Stimulated activated CD8-positive, alpha-beta memory T cell treated with anti-CD3 and anti-CD28 coated beads, Interleukin-4, amount 100 ng/mL, for 4 hours (primary cell): ENCODE data around the gene BOK.
"Not testable (repeated sequence)": the region's sequence is repeated elsewhere in the genome, so short reads cannot be mapped to it uniquely, and the experiment has no call there.

Experiments
- DNase-seq, 2 donors: peaks; one replicate each; pipeline ENCODE4 v3.0.0-alpha.2; 2020; ENCODE audit warnings: low read depth in 2 of 2, low spot score in 1 of 2

BOK gene

DNA sequence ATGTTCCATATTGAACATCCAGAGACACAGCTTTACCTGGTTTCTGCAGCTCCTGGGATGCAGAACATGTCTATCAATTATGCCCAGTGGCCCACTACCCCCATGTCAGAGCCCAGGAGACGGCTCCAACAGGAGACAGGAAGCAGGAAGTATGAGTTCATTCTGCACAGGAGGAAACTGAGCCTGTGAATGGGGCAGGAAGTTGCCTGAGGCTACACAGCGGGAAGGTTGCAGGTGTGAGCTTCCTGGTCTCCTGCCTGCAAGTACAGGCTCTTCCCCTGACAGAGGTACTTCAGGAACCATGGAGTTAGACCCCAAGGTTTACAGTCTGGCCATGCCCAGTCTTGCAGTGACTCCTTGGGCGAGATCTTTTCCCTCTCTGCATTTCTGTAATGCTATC is 2.8 kb upstream of the BOK start:
- no peak for DNase-seq

DNA sequence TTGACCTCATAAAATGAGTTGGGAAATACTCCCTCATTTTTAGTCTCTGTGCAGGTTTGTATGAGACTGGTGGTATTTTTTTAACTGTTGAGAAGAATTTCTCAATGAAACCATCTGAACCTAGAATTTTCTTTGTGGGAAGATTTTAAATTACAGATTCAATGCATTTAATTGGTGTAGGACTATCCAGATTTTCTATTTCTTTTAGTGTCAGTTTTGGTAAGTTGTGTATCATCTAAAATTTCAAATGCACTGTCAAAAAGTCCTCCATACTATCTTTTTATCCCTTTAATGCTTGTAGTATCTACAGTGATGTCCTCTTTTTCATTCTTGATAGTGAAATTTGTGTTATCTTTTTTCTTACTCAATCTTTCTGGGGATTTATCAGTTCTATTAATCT is 1.8 kb upstream of the BOK start:
- no peak for DNase-seq

DNA sequence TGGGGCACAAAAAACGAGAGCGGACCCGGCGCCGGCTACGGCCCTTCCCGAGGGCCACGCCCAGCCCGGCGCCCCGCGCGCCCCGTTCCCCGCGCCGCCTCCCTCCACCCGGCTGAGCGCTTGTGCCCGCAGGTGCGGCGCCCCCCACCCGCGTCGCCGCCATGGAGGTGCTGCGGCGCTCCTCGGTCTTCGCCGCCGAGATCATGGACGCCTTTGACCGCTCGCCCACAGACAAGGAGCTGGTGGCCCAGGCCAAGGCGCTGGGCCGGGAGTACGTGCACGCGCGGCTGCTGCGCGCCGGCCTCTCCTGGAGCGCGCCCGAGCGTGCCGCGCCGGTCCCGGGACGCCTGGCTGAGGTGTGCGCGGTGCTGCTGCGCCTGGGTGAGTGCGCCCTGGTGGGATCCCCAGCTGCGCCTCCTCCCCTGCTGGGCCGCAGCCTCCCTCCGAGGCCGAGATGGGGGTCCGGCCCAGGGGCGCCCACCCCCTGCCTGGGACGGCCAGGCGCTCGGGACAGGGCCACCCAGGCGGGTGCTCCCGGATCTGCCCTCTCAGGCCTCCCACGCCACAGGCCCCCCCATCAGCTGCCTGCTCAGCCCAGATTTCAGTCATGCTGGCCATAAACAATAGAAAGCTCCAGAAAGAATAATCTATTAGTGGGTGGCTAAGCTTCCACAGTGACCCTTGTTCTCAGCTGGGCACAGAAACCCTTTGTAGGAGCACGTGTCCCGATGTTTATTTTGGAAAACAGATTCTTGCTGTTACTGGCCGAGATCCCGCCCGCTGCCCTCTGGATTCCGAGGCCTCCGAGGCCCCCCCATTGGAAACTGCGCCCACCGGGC is 997 bp downstream of the BOK start:
- no peak for DNase-seq

DNA sequence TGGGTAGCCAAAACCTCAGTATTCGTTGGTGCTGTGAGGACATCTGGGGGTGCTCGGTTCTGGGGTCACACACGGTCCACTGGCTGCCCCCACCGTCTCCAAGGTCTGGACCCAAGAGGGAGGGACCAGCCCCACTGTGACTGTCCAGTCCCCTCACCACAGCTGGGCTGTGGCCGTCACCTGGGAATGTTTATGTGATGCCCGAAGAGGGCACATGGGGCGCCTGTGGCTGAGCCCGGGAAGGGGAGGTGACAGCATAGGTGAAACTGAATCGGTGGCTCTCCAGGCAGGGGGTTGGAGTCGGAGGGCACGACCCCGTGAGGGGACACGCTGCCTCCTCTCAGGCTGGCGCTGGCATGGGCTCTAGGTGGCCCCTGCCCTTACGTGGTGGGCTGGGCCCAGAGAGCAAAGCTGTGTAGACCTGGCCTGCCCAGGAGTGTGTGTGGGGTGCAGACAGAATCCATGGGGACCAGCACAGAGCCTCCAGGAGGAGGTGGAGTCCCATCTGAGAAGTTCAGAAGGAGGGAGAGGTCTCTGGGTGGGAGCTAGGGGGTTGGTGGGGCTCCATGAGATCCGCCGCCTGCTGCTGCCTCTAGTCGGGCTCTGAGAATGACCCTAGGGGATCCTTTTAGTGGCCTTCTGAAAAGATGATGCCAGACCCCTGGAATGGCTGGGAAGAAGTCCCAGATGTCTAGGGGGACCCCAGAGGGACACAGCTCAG is 1.8 kb downstream of the BOK start:
- DNase-seq, result no peak

DNA sequence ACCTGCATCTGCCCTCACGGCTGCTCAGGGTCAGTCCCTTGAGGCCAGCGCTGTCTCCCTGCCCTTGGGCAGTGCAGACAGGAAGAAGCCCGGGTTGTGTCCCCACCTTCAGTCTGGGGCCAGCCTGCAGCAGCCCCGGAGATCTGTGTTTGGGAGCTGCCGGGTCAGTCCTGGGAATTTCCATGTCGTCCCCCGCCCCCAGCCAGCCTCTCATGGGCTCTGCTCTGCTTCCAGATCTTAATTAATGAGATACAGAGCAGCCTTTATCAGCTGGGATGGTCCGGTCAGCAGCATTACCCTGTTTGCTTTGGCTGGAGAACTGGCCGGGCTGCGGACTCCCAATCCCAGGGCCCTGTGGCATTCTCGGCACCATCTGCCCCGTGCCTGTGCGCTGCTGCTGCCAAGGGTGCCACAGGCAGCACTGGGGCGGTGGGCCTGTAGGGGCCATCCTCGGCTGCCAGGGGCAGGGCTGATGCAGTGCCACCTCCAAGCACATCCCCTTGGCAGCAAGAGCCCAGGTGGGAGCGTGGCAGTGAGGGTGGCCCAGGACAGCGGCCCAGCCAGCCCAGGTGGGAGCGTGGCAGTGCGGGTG is 2.4 kb downstream of the BOK start:
- DNase-seq, result no peak

DNA sequence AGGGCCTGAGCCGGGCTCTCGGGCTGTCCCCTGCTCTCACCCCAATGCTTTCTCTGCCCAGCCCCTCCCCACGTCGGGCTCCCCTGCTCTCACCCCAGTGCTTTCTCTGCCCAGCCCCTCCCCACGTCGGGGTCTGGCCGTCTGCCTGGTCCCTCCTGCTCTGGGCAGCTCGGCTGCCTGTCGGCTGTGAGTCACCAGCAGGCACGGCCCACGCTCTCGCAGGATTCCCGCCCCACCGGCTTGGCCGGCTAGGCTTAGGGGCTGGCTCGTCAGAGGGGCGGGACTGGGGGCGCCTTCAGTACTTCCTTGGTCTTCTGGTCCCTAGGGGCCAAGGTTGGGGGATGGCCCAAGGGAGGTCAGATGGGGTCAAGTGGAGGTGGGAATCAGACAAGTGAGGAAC is 3.3 kb downstream of the BOK start:
- DNase-seq, result no peak

DNA sequence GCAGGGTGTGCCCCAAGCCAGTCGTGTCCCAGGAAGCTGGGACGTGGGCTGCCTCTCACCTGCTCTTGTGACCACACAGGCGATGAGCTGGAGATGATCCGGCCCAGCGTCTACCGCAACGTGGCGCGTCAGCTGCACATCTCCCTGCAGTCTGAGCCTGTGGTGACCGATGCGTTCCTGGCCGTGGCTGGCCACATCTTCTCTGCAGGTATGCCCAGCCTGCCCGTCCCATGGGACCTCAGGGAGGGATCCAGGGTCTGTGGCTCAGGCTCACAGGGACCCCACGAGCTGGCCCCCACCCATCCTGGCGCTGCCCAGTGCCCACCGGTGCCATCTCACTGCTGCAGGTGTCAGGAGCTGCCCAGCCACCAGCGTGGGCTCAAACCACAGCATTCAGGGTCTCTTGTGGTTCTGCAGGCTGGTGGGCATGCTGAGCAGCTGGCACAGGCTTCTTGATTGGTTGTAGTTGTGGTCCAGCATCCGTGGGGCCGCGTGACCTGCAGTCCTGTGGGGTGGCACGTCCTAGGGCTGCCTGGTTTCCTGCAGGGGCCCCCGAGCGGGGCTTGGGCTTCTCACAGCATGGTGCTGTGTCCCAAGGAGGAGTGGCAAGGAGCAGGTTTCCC is 3.8 kb downstream of the BOK start:
- DNase-seq, result no peak

DNA sequence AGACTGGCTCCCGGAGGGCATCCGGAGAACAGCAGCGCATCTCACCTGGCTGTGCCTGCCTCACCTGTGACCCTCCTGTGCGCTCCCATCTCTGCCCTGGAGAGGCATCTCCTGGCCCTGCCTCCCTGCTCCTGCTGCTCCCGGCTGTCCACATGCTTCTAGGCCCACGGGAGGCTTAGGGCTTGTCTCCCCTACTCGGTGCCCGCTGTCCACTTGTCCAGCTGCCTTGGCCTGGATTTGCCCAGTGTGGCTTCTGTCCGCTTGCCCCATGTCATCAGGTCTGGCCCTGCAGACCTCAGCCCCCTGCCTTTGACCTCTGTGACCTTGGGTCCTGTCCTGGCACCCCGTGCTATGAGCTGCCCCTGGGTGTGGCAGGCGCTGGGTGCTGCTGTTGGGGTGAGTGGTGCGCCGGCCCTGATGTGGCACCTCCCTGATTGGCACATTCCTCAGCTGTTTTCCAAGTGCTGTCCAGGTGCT is 4.5 kb downstream of the BOK start:
- no peak for DNase-seq

DNA sequence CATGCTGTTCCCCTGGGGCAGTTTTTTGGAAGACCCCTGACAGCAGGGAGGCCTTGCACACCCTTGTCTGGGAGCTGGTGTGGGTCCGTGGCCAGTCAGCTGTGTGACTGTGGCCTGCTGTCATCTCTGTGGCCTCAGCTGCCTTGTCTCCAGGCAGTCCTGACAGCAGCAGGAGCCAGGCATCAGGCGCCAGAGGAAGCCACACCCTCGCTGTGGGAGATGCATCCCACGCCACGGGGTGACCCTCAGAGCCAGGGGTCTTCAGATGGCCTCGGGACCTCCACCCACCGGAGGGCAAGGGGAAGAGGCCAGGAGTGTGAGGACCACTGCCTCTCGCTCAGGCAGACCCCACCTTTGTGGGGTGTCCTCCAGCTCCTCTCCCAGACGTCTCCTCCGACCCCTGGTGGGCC is 5.0 kb downstream of the BOK start:
- no peak for DNase-seq

DNA sequence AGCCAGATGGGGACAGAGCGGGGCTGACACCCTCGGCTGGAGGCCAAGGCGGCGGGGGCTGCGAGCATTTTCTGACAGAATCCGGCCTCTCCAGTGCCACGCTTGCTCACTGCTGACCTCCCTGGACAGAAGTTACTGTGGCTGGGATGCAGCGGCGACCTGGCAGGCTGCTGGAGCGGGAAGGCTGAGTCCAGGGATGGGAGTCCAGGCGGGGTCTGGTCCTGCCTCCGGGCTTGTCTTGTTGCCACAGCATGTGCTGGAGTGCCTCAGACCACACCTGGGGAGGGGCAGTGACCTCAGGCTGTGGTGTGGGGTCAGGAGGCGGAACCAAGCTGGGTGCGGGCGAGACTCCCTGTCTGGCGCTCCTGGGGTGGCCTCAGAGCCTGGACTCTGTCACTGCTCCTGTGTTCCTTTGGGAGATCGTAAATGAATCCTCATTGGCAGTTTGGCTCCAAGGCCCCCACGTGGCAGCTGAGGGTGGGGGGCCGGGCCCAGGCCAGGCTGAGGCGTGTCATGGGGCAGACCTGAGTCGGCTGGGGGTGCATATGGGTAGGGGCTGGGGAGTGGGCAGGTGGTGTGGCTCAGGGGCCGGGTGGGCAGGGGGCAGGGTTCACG is 5.5 kb downstream of the BOK start:
- no peak for DNase-seq

DNA sequence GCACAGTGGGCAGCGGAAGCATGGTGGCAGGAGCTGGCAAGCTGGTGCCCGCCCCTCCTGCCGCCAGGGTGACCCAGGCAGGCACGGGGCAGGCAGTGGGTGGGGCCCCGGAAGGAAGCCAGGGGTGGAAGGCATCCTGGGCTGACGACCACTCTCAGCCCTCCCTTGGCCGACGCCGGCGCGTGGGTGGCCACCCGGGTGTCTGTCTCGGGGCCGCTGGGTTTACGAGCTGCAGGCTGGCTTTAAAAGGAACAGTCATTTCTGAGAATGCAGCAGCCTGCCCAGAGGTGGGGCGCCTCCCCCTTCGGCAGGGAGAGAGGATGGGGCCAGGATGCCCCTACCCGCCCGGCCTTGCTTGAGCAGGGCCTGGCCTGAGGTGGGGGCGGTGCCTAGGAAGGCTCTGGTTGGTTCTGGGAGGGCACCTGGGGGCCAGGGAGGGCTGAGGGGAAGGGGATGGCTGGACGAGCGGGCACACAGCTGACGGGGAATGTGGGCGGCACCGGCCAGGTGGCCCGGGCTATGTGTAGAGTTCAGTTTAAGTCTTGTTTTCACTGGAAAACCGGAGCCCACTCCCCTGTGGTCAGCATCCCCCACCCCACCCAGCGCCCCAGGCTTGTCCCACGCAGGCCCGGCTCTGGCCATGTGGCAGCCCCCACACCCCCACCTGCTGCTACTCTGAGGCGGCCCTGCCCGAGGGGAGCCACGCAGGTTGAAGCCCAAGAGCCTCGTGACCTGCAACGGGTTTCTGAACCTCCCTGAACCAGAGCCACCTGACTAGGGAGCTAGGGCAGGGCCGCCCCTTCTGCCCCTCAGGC is 6.3 kb downstream of the BOK start:
- no peak for DNase-seq

DNA sequence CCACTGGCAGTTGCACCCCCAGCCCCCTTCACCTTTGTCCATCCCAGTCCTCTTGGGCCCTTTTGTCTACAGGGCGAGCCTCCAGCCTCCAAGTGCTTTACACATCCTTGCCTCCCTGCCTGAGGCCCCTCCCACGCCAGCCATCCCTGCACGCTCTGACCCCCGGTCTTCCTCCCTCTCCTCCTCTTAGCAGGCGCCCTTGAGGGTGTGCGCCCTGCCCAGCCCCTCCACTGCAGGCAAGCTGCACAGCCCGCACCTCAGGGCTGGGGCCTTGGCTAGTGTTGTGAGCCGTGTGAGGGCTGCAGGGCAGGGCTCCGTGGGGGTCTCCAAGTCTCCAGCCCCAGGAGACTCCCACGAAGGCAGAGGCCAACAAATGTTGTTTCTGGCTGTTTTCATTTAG is 6.9 kb downstream of the BOK start:
- DNase-seq, result no peak

DNA sequence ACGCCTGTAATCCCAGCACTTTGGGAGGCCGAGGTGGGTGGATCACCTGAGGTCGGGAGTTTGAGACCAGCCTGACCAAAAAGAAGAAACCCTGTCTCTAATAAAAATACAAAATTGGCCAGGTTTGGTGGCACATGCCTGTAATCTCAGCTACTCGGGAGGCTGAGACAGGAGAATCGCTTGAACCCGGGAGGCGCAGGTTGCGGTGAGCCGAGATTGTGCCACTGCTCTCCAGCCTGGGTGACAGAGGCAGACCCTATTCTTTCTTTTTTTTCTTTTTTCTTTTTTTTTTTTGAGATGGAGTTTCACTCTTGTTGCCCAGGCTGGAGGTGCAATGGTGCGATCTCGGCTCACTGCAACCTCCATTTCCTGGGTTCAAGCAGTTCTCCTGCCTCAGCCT is 7.5 kb downstream of the BOK start:
- not testable (repeated sequence) for DNase-seq

DNA sequence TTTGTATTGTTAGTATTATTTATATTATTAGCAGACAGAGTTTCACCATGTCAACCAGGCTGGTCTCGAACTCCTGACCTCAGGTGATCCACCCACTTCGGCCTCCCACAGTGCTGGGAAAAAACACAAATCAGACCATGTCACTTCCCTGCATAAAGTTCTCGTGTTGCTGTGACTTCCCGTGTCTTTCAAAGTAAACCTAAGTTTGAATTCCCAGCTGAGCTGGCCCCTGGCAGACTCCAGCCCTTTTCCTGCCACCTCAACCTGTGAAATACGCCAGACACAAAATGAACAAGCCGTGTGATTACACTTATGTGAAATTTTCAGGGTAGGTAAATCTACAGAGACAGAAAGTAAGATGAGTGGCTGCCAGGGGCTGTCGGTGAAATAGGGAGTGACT is 7.9 kb downstream of the BOK start:
- DNase-seq, result no peak

DNA sequence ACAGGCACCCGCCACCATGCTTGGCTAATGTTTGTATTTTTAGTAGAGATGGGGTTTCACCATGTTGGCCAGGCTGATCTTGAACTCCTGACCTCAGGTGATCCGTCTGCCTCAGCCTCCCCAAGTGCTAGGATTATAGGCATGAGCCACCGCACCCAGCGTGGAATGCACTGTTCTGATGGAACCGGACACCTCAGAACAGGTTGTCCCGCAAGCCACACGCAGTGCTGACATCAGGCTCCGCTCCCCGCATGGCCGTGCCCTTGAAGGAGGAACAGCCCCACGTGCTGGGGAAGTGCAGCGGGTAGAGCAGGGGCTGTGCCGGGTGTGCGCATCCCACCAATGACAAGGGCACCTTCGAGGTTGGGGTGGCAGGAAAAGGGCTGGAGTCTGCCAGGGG is 8.7 kb downstream of the BOK start:
- DNase-seq, result not testable (repeated sequence)

DNA sequence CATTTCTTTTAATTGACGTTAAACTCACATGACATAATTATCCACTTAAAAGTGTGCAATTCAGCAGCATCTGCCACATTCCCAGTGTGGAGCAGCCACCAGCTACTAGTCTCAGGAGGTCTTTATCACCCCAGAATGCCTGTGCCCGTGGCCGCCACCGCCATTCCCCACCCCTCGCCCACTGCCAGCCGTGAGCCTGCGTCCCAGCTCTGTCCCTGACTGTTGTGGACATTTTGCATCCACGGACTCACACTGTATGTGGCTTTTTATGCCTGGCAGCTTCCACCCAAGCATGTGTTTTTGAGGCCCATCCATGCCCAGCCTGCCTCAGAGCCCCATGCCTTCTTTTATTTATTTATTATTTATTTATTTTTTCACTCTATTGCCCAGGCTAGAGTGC is 9.2 kb downstream of the BOK start:
- DNase-seq, result no peak

DNA sequence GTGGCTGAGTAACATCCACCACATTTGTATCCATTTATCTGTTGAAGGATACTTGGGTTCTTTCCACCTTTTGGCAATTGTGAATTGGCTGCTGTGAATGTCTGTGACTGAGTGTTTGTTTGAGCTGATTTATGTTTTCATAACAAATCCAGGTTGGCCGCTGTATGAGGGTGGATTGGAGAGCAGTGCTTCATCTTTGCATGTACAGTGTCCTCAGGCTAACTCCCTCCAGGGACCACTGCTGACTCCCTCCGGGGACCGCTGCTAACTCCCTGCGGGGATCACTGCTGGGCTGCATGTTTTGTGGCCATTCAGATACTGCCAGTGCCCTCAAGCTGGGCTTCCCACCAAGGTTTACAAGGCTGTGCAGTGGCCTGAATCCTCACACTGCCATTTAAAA is 10.2 kb downstream of the BOK start:
- no peak for DNase-seq

DNA sequence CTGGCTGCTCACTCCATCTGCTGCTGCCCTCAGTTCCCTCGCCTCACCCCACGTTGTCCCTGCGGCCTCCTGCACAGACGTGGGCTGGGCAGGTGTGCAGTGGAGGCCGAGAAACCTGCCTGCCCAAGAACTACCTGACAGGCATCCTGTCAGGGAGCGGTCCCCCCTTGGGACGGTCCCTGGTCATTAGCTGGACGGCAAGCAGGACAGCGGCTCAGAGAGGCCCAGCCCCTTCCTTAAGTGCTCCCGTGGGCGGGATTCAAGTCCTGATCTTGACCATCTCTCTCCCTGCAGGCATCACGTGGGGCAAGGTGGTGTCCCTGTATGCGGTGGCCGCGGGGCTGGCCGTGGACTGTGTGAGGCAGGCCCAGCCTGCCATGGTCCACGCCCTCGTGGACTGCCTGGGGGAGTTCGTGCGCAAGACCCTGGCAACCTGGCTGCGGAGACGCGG is 11.3 kb downstream of the BOK start:
- no peak for DNase-seq

DNA sequence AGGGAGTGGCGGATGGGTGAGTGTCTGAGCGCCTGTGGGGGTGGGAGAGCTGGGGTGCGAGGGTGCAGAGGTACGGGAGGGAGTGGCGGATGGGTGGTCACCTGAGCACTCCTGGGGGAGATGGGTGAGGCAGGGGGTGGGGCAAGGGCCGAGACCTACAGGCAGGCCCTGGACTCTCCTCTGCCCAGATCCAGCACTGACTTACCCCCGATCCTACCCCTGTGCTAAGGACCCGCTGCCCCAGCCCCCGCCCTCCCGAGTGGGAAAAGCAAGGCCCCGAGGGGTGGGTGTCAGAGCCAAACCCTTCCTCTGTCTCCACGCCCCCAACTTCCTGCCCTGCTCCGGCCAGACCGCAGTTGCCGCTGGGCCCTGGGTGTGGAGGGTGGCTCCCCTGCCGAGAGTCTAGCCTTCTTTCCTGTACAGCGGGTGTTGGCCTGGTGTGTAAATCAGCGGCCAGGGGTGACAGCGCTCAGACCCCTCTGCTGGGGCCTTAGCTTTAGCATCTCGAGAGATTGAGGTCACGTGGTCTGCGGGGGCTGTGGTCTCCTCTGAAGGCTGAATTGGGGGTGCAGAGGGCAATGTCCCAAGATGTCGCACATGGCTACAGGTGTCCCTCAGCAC is 12.5 kb downstream of the BOK start:
- DNase-seq, result no peak
